HAP-1 (cell line): Measurements from ENCODE around the gene SPDYE9.
"Not testable (repeated sequence)": the region's sequence is repeated elsewhere in the genome, so short reads cannot be mapped to it uniquely, and the experiment has no call there.

ENCODE experiments used
- DNase-seq, 2 experiments: peaks; one replicate each; pipeline ENCODE4 v3.0.0-alpha.2; 2016 to 2020; ENCODE audit warnings: low spot score in 2 of 2
- H3K27me3 ChIP-seq: fragments of 250-450 bp; sonication (Bioruptor Pico); 2 replicates; pipeline ENCODE4 v1.5.1; 2020; ENCODE audit warnings: low read depth, mild to moderate bottlenecking, moderate library complexity
- H3K36me3 ChIP-seq: fragments of 250-450 bp; sonication (Bioruptor Pico); replicated peaks from 2 replicates; pipeline ENCODE4 v1.5.1; 2020; ENCODE audit warnings: mild to moderate bottlenecking
- H3K4me1 ChIP-seq: fragments of 250-450 bp; sonication (Bioruptor Pico); 2 replicates; pipeline ENCODE4 v1.5.1; 2020; ENCODE audit warnings: mild to moderate bottlenecking
- H3K4me3 ChIP-seq: fragments of 250-450 bp; sonication (Bioruptor Pico); 2 replicates; pipeline ENCODE4 v1.5.1; 2020; ENCODE audit warnings: mild to moderate bottlenecking, moderate library complexity
- H3K9me3 ChIP-seq: fragments of 250-450 bp; sonication (Bioruptor Pico); 2 replicates; pipeline ENCODE4 v1.5.1; 2020; ENCODE audit warnings: mild to moderate bottlenecking, moderate library complexity
- in situ Hi-C: fragments of 300-500 bp; cut with MboI; formaldehyde crosslinking; loops from 3 replicates; pipeline ENCODE4 v1.14.3; 2020; ENCODE audit warnings: low sequenced_read_pairs, inconsistent platforms, mixed read lengths

The SPDYE9 gene

GRCh38 chr7:73085938-73086337, at the start of gene SPDYE9:
Gene SPDYE9, minus strand, starts transcription at chr7:73086038. Its CDS starts 1,800 bp downstream, at chr7:73084238.
- H3K36me3 ChIP-seq, H3K4me1 ChIP-seq, DNase-seq, in situ Hi-C loops, H3K27me3 ChIP-seq, H3K4me3 ChIP-seq, H3K9me3 ChIP-seq: not testable (repeated sequence)

GRCh38 chr7:73134866-73135265, 49.0 kb upstream of the SPDYE9 start:
- H3K36me3 ChIP-seq, H3K27me3 ChIP-seq, H3K4me1 ChIP-seq, DNase-seq, H3K9me3 ChIP-seq, in situ Hi-C loops, H3K4me3 ChIP-seq: not testable (repeated sequence)

GRCh38 chr7:73132651-73133217, 46.9 kb upstream of the SPDYE9 start:
- H3K36me3 ChIP-seq, H3K4me3 ChIP-seq, H3K27me3 ChIP-seq, H3K4me1 ChIP-seq, DNase-seq, H3K9me3 ChIP-seq, in situ Hi-C loops: not testable (repeated sequence)

- in situ Hi-C loops, H3K27me3 ChIP-seq, H3K36me3 ChIP-seq, H3K9me3 ChIP-seq, H3K4me1 ChIP-seq, DNase-seq, H3K4me3 ChIP-seq: not testable (repeated sequence)
Measured at GRCh38 chr7:73130612-73131011, 44.8 kb upstream of the SPDYE9 start.

- H3K9me3 ChIP-seq, H3K4me3 ChIP-seq, in situ Hi-C loops, DNase-seq, H3K36me3 ChIP-seq, H3K27me3 ChIP-seq, H3K4me1 ChIP-seq: not testable (repeated sequence)
Measured at GRCh38 chr7:73124126-73124525, 38.3 kb upstream of the SPDYE9 start.

GRCh38 chr7:73122778-73123447, 37.1 kb upstream of the SPDYE9 start:
- in situ Hi-C loops, result not testable (repeated sequence)

GRCh38 chr7:73118155-73118554, 32.3 kb upstream of the SPDYE9 start:
- H3K9me3 ChIP-seq, H3K4me3 ChIP-seq, H3K36me3 ChIP-seq, in situ Hi-C loops, H3K27me3 ChIP-seq, DNase-seq, H3K4me1 ChIP-seq: not testable (repeated sequence)

More at GRCh38 chr7:73122778-73123447, 37.1 kb upstream of the SPDYE9 start:
- not testable (repeated sequence) for DNase-seq, H3K36me3 ChIP-seq, H3K4me1 ChIP-seq, H3K9me3 ChIP-seq, H3K4me3 ChIP-seq, H3K27me3 ChIP-seq

- H3K4me1 ChIP-seq, in situ Hi-C loops, H3K9me3 ChIP-seq, H3K27me3 ChIP-seq, H3K36me3 ChIP-seq, DNase-seq, H3K4me3 ChIP-seq: not testable (repeated sequence)
Measured at GRCh38 chr7:73057811-73058210, 28.0 kb downstream of the SPDYE9 start, which contains the start of gene SPDYE11. Gene SPDYE11, minus strand, starts transcription at chr7:73057911. Its CDS starts 1,800 bp downstream, at chr7:73056111.

- not testable (repeated sequence) for DNase-seq
Measured at GRCh38 chr7:73029666-73030065, 56.2 kb downstream of the SPDYE9 start, which contains the start of gene SPDYE8. Gene SPDYE8, minus strand, starts transcription at chr7:73029766. Its CDS starts 1,800 bp downstream, at chr7:73027966.

More at GRCh38 chr7:73029666-73030065, 56.2 kb downstream of the SPDYE9 start, which contains the start of gene SPDYE8:
- H3K36me3 ChIP-seq, in situ Hi-C loops, H3K4me3 ChIP-seq, H3K27me3 ChIP-seq, H3K4me1 ChIP-seq, H3K9me3 ChIP-seq: not testable (repeated sequence)
